Fibroblast of upper back skin (primary cell): ENCODE data around the gene PRKRIP1.
A peak's percentile ranks its signal among the peaks of the same experiment; 100 is the strongest.
"Not testable (repeated sequence)": the region's sequence is repeated elsewhere in the genome, so short reads cannot be mapped to it uniquely, and the experiment has no call there.

ENCODE experiments used
- DNase-seq: peaks from one replicate; pipeline ENCODE4 v3.0.0-alpha.2; 2013

The PRKRIP1 gene

DNA sequence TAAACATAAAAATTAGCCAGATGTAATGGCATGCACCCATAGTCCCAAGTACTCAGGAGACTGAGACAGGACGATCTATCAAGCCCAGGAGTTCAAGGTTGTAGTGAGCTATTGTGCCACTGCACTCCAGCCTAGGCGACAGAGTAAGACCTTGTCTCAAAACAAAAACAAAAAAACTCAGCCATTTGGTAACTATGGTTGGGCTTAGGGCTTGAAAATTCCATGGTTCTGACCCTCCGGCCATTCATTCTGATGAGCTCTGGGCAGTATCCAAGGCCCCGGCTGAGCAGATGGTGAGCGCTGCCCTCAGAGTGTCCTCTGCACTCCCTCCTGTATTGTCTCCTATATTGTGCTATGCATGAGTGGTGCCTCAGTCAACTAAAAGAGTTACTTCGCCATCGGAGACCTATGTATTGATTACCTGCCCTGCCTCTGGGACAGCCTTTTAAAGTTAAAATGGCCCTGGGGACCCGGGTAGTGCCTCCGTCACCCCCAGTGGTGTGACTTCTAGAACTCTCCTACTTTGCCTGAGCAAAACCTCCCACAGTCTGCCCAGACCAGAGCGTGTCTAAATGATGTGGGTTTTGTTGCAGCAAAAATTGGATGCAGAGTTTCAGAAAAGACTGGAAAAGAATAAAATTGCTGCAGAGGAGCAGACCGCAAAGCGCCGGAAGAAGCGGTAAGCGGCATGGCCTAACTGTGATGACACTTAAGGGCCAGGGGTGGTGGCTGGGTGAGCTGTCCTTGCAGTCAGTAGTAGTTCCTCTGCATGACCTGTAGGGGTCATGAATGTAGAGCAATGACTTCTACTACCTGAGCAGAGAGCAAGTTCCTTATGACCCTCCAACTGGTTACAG is 8.1 kb downstream of the PRKRIP1 start:
- DNase-seq = peak; percentile 45

DNA sequence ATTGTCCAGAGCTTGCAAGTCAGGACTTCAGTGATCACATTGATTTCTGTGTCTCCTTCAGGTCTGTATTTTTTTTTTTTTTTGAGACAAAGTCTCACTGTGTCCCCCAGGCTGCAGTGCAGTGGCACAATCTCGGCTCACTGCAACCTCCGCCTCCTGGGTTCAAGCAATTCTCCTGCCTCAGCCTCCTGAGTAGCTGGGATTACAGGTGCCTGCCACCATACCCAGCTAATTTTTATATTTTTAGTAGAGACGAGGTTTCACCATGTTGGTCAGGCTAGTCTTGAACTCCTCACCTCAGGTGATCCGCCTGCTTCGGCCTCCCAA is 8.7 kb downstream of the PRKRIP1 start:
- not testable (repeated sequence) for DNase-seq

DNA sequence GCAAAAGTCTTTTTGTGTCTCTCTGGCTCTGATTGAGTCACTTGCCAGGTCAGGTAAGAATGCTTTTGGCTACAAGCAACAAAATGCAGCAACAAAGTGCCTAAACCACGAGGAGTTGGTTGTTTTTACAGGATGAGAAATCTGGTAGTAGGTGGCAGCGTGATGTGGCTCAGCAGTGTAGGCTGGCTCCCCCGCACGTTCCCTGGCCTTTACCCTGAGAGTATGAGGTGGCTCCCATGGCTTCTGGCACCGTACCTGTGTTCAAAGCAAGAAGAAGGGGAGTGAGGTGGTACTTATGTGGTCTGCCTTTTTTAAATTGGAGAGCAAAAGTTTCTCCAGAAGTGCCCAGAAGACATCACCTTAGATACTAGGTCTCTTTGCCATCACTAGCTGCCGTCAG is 11.7 kb downstream of the PRKRIP1 start:
- no peak for DNase-seq

DNA sequence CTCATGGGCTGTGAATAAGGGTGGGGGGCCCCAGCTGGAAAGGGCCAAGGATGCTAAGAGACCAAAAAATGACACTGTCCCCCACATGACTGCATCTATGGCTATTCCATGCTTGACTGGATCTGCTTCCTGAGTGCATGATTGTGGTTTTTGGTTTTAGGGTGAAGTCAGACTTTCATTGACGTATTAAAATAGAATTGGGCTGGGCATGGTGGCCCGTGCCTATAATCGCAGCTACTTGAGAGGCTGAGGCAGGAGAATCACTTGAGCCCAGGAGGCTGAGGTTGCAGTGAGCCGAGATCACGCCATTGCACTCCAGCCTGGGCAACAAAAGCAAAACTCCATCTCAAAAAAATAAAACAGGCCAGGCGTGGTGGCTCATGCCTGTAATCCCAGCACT is 12.4 kb downstream of the PRKRIP1 start:
- DNase-seq = not testable (repeated sequence)

DNA sequence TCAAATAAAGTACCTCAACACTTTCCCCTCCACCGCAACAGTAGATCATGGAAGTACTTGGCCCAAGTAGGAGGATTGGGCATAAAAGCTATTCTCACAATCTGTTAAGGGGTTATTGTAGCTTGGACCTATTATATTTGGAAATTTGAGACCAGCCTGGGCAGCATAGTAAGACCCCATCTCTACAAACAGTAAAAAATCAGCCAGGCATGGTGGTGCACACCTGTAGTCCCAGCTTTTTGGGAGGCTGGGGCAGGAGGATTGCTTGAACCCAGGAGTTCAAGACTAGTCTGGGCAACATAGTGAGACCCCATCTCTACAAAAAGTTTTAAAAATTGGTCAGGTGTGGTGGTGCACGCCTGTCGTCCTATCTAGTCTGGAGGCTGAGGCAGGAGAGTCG is 13.2 kb downstream of the PRKRIP1 start:
- DNase-seq = no peak

DNA sequence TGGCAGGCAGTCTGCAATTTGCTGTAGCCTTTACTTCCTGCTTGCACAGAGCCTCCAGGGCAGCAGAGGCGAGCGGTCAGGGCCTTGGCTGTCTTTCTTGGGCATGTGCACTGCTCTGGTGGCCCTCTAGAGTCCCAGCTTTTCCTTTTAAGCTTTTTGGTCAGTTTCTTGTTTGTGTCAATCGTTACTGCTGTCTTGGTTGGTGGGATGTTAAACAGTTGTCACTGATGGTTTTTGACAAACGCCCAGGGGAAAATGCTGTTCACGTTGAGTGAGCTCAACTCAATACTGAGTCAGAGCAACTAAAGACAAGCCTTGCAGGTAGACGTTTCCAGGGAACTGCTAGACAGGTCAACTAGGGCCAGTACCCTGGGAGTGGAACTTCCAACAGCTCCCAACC is 14.0 kb downstream of the PRKRIP1 start:
- no peak for DNase-seq

DNA sequence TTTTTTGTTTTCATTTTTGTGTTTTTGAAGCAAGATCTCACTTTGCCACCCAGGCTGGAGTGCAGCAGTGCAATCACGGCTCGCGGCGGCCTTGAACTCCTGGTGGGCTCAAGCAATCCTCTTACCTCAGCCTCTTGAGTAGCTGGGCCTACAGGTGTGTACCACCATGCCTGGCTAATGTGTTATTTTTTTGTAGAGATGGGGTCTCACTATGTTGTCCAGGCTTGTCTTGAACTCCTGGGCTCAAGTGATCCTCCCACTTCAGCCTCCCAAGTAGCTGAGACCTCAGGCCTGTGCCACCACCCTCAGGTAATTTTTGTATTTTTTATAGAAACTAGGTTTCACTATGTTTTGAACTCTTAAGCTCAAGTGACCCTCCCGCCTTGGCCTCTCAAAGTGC is 14.8 kb downstream of the PRKRIP1 start:
- DNase-seq = no peak

DNA sequence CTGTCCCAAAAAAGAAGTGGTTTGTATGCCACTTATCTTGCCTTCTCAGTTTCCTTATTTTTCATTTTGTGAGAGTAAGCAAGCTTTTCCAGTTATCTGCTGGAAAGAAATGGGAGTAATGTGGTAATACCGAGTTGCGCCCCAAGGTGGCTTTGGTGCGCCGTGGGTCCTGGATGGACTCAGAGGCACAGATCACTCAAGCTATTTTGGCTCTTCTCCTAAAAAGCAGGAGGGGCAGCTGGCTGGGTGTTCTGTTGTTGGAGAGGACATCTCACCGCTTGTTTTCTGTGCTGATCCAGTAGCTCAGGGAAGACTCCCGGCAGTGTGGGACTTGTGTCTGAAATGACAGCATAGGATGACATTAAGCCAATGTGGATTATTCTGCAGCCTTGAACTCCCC is 16.4 kb downstream of the PRKRIP1 start:
- DNase-seq = no peak

DNA sequence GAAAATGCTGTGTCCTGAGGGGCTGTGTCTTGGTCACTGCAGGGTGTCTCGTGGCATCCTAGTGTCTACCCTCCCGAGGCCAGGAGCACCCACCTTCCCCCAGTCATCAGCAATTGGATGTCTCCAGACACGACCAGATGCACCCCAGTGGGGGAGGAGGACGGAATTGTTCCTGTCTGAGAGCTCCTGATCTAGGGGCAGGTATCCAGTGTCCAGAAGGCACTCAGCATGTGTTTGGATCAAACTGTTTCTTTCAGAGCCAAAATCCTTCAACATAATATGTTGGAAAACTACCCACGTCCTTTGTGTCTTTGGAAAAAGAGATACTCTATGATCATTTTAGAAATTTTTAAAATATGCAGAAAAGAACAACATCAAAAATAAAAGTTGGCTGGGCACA is 16.9 kb downstream of the PRKRIP1 start:
- no peak for DNase-seq

DNA sequence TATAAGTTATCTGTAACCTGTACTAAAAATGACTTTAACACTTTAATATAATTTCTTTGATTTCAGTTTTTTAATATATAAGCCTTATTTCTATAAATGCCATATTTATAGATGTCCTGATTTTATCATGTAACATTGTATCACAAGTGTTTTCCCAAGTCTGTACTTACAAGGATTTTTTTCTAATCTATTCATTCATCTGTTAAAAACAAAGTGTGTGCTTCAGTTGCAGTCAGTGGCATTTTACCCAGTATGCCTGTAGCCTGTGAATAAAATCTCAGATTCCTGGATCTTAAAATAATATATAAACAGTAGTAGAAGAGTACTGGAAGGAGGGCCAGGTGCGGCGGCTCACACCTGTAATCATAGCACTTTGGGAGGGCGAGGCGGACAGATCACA is 17.4 kb downstream of the PRKRIP1 start:
- DNase-seq = no peak

DNA sequence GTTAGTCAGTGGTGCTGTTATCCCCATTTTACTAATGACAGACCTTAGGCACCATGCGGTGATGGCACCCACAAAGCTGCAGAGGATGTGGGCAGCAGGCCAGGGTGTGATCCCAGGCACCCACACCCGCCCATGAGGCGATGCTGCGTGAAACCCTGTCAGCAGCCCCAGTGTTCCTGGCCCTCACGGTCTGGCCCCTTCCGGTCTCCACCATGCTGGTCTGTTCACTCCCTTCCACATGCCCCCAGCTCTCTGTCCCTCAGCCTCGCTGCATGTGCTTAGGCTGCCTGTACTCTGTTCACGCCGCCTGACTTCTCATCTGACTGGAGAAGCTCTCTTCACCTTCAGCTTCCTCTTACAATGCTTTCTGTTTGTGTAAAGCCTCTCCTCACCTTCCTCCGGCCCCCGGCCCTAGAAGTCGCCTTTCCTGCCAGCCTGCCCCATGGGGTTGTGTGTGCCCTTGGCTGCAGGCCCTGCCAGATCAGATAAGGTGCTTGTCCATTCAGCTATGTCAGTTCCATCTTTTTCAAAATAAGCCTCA is 19.6 kb downstream of the PRKRIP1 start:
- no peak for DNase-seq

DNA sequence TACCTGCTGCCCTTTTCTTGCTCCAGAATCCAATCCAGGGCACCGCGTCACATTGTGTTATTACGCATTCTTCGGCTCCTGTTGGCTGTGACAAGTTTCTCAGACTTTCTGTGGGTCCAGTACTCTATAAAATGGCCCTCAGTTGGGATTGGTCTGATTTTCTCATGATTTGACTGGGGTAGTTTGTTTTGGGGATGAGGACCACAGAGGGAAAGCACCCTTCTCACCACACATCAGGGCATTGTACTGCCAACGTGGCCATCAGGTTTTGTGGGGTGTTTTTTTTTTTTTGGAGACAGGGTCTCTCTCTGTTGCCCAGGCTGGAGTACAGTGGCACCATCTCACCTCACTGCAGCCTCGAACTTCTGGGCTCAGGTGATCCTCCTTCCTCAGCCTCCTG is 20.2 kb downstream of the PRKRIP1 start:
- DNase-seq = no peak

DNA sequence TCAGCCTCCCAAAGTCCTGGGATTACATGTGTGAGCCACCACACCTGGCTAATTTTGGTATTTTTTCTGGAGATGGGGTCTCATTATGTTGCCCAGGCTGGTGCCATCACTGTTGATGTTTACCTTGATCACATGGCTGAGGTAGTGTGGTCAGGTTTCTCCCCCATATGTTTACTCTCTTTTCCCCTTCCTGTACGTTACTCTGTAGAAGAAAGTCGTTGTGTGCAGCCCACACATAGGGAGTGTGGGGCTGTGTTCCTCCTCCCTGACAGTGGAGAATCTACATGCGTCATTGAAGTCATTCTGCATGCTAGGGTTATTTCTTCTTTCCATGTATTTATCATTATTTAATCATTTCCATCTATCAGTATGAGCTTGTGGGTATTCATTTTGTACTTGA is 20.9 kb downstream of the PRKRIP1 start:
- no peak for DNase-seq

DNA sequence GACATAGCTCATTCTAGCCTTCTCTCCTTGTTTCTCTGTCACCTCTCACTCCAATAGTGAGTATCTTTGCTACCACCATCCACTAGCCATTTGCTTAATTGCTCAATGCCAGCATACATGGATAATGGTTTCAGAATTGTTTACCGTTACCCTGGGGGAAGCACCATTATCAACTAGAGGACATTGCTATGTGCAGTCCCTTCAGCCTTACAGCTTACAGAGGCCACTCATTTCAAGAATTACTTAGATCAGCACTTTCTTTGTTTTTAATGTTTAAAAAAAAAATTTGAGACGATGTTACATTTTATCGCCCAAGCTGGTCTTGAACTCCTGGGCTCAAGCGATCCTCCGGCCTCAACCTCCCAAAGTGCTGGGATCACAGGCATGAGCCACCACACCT is 22.4 kb downstream of the PRKRIP1 start:
- DNase-seq = no peak

DNA sequence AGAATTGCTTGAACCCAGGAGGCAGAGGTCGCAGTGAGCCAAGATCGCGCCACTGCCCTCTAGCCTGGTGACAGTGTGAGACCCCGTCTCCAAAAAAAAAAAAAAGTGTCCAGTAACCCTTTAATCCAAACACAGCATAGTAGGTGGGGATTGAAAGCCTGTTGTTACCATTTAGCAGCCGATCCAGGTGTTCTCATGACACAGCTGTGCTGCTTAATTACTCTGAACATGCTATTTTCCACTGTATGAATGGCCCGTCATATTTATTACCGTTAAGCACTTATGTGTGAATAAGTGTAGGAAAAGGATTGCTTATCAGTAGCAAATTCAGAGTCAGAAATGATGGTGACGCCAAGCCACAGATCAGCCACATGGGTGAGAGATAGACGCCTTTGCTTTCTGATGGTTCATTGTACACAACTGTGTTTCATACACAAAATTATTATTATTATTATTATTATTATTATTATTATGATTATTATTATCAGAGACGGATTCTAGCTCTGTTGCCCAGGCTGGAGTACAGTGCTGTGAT is 25.6 kb downstream of the PRKRIP1 start:
- DNase-seq = no peak

DNA sequence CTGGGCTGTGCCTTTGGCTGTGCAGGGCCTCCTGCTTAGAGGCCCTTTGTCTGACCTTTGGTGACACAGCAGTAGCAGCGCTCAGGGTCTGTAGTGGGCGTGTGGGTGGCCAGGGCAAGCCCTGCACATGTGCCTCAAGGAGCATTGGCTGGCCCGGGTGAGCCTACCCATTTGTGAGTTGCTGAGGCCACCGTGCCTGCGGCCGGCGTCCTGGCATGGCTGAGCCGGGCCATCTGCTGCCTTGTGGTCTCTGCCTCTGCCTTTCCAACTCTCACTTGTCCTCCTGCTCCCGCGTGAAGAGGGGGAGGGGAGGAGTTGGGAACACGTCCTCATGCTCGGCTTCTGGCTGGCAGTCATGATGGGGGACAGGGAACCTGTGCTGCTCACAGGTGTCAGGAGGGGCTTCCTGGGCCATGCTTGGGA is 28.0 kb downstream of the PRKRIP1 start:
- no peak for DNase-seq

DNA sequence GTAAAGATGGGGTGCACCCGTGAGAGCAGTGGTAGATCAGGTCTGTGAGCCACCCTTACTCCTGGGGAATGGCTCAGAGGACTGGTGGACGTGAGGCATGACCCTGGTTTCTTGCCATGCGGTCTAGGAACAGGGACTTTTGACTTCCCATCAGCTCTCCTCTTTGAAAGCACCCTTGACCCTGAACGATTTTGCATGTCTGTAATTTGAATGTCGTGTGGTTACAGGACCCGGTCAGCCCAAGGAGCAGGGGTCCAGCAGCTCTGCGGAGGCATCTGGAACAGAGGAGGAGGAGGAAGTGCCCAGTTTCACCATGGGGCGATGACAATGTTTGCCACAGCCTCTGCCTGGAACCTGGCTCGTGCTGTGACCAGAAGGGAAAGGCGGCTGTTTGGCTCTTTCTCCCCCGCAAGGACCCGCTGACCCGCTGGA is 28.6 kb downstream of the PRKRIP1 start:
- DNase-seq = no peak

DNA sequence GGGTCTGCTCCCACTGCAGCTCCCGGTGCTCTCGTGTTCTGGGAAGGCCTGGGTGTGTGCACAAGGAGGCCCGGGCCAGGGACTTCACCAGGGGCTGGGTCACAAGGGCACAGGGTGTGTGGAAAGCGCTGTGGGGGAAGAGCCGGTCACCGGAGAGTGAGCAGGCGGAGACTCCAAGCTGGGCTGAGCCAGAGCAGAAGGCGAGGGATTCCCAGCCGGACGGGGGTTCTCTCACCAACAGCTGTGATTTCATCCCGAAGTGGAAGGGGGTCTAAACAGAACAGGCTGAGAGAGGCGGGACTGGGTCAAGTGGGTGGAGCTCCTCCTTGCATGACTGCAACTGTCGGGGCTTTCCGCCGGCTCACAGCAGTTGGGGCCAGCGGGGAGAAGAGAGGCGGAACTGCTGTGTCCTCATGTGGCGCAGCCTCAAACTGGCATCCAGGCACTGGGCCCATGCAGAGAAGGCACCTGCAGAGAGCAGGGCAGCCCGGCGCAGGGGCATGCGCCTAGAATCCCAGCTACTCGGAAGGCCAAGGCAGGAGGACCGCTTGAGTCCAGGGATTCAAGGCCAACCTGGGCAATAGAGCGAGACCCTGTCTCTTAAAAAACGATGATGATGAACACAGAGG is 29.6 kb downstream of the PRKRIP1 start:
- DNase-seq = no peak

DNA sequence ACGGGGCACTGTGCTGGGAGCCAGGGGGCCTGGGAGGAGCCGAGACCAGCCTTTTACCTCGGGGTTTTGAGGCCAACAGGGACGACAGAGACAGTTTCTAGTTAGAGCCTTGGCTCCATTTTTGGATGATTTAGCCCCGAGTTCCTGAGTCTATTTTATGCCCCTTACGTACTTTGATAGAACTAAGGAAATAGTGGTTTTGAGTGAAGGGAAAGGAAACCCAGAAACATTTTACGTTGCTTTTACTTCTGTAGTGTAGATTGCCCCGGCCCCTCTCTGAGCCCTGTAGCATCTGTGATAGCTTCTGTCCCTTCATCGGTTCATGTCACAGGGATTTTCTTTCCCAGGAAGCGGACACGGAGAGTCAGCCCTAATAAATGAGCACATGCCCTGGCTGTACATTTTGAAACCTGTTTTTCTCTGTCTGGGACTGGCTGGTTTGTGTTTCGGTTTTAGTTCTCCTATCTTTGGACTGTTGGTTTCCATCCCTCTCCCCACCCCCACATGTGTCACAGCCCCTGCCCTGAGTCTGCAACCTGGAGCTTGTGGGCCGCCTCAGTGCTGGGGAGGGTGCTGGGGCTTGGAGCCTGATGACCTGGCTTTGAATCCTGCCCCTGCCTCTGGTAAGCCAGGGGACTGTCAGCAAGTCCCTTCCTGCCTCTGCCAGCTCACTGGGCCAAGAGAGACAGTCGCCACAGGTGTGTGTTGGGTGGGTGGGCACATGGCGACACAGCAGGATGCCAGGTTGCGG is 30.3 kb downstream of the PRKRIP1 start:
- DNase-seq = no peak

DNA sequence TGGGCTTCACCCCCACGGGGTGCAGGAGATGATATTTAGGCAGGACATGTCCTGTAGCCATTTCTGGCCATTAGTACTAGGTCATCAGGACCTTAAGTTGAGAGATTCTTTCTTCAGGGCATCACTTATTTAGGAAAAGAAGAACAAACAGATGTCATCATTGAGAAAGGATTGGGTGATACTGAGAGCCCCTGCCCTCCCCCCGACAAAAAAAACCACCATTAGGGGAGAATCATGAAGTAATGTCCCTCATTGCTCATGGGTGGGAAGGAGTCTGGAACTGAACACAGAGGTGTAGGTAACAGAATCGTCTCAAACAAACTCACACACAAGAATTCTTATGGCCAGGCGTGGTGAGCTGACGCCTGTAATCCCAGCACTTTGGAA is 30.8 kb downstream of the PRKRIP1 start:
- DNase-seq = no peak

DNA sequence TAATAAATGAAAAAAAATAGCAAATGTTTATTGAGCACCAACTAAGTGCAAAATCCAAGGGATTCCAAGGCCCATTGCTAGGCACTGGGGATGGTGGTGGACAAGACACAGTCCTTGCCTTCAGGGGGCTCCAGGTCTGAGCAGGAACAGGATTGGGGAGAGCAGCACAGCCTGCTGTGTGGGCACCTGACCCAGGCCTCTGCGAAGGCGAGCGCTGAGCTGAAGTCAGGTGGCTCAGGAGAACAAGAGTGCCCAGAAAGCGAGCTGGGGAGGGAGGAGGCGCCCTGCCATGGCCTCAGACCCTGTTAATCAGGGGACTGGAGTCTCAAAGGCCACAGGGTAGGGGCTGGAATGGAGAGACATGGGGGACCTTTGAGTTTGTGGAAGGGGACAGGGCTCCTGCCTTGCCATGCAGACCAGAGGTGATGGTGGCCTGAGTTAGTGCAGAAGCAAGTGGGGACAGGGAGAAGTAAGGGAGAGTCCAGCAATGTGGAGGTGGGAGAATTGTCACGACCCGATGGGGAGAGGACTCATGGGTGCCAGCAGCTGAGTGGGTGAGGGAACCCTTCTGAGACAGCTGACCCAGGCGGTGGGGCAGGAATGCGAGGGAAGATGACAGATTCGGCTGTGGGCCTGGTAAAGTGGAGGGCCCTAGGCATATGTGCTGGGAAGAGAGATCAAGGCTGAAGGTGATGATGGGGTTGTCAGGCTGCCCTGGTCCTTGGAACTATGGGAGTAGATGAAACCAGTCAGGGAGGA is 33.2 kb downstream of the PRKRIP1 start:
- no peak for DNase-seq

DNA sequence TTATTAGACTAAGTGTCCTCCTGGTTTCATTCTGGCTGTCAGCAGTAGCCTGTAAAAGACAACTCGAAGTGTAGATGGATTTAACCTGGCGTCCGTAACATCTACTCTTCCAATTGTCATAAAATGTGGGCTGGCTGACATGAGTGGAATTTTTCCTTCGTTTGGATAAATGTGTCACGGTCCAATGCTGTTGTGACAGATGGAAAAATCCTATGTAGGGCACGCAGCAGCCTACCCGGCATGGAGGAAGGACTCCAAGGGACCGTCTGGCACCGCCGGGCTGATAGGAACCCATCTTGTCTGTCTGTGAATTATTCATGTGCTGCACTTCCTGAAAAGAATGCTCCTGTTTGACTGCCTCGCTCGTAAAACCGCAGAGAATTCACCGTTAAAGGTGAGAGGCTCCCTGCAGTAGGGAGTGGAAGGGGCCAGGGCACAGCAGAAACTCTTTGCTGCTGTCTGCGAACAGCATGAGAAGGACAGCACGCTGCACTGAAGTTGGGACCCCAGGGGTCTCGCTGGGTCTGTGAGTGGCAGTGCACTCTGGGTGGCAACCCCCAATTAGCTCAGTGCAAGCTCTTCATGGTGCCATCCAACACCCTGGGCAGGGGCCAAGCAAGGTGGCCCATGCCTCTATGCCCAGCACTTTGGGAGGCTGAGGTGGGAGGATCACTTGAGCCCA is 35.6 kb downstream of the PRKRIP1 start:
- no peak for DNase-seq
